PC-9 (cell line): Measurements from ENCODE around the gene ZNF19. TPM values are rescaled to one million over a fixed set of nuclear protein-coding genes. Genes with fewer than 3 reads are reported as not detected.

Experiments
- BruUV-seq: library from RNA; stranded (reverse); fragments of 400-500 nt; replicated peaks from 2 replicates; lab custom pipeline; 2021; lab: Mats Ljungman, UMichigan
- CTCF ChIA-PET: fragments of 300-600 bp; sonication (Branson Sonifier 250); formaldehyde crosslinking; loops from one replicate; lab custom pipeline; 2022; ENCODE audit warnings: antibody characterized with exemption; lab: Charles Lee
- POLR2A ChIA-PET: fragments of 300-600 bp; sonication (Branson Sonifier 250); formaldehyde crosslinking; loops from one replicate; lab custom pipeline; 2022; ENCODE audit warnings: antibody characterized with exemption; ENCODE audit not compliant: unreplicated experiment; lab: Charles Lee
- DNase-seq, 2 experiments: peaks; one replicate each; pipeline versions ENCODE4 v3.0.0 to v3.0.0-alpha.2; 2015 to 2022; ENCODE audit warnings: mixed read lengths in 1 of 2
- H2AFZ ChIP-seq: fragments of 200-600 bp; sonication (generic); 2 replicates; pipeline ENCODE4 v1.8.1; 2017; ENCODE audit warnings: antibody characterized with exemption
- H3F3A ChIP-seq: fragments of 200-600 bp; sonication (generic); 2 replicates; pipeline ENCODE4 v1.8.1; 2017; ENCODE audit warnings: antibody characterized with exemption, mild to moderate bottlenecking, low read depth; ENCODE audit not compliant: insufficient read depth
- H3K27ac ChIP-seq: fragments of 200-600 bp; sonication (generic); 2 replicates; pipeline ENCODE4 v1.6.1; 2016; ENCODE audit warnings: mixed run types
- H3K27me3 ChIP-seq: fragments of 200-600 bp; sonication (generic); 2 replicates; pipeline ENCODE4 v1.6.1; 2016; ENCODE audit warnings: low read depth, mixed run types; ENCODE audit not compliant: insufficient read depth
- H3K36me3 ChIP-seq: fragments of 200-600 bp; sonication (generic); 2 replicates; pipeline ENCODE4 v1.6.1; 2016; ENCODE audit warnings: low read depth, mixed run types
- H3K4me1 ChIP-seq: fragments of 200-600 bp; sonication (generic); replicated peaks from 2 replicates; pipeline ENCODE4 v1.6.1; 2016; ENCODE audit warnings: mixed run types; ENCODE audit not compliant: insufficient read depth
- H3K4me2 ChIP-seq: fragments of 200-600 bp; sonication (generic); 2 replicates; pipeline ENCODE4 v1.6.1; 2017; ENCODE audit warnings: mixed run types
- H3K4me3 ChIP-seq: fragments of 200-600 bp; sonication (generic); 2 replicates; pipeline ENCODE4 v1.6.1; 2016; ENCODE audit warnings: mixed run types
- H3K79me2 ChIP-seq: fragments of 200-600 bp; sonication (generic); 2 replicates; pipeline ENCODE4 v1.6.1; 2017; ENCODE audit warnings: low read depth, mixed run types
- H3K9me2 ChIP-seq: fragments of 200-600 bp; sonication (generic); 2 replicates; pipeline ENCODE4 v1.8.1; 2017; ENCODE audit warnings: mild to moderate bottlenecking; ENCODE audit not compliant: insufficient read depth
- H3K9me3 ChIP-seq: fragments of 200-600 bp; sonication (generic); 2 replicates; pipeline ENCODE4 v1.8.1; 2016; ENCODE audit warnings: low read depth; ENCODE audit not compliant: insufficient read depth
- H4K20me1 ChIP-seq: fragments of 200-600 bp; sonication (generic); 2 replicates; pipeline ENCODE4 v1.8.1; 2017; ENCODE audit not compliant: insufficient read depth
- CTCF ChIP-seq: fragments of 200-600 bp; sonication (generic); conservative IDR thresholded peaks from 2 replicates; pipeline ENCODE4 v1.6.1; 2017; ENCODE audit warnings: mixed run types, antibody characterized with exemption, mild to moderate bottlenecking, moderate library complexity
- EZH2 ChIP-seq: fragments of 200-600 bp; sonication (generic); IDR thresholded peaks from 2 replicates; pipeline ENCODE4 v1.8.0; 2017; ENCODE audit warnings: antibody characterized with exemption, low read depth
- intact Hi-C: fragments of 100-400 bp; cut with micrococcal nuclease; formaldehyde crosslinking; loops from one replicate; pipeline ENCODE4 v1.10.0; 2022; ENCODE audit not compliant: unreplicated experiment
- total RNA-seq: library from RNA; stranded (reverse); gene quantifications from 2 replicates; pipeline ENCODE4 v1.2.3, GENCODE V29; 2021

The ZNF19 gene
- total RNA-seq, 1 experiment from 2014 or later = 6.8 TPM

GRCh38 chr16:71532366-71532765 is 43.2 kb upstream of the ZNF19 start:
- Histone ChIP-seq H3K4me3 (no peak overlapping the region), H3K79me2 (0 out of 2 replicates have a peak, but pooled peaks cover 2% of the 10 kb centered on the region), H2AFZ (no peak overlapping the region), H3K4me2 (no peak overlapping the region), H3K36me3 (no peaks in the 10 kb centered on the region), H3K9me2 (no peaks in the 10 kb centered on the region), H3K27me3 (no peaks in the 10 kb centered on the region), H3K27ac (no peak overlapping the region), H3K9me3 (no peaks in the 10 kb centered on the region), H3K4me1 (peaks cover 21% of the 10 kb centered on the region), H4K20me1 (no peaks in the 10 kb centered on the region), H3F3A (peaks cover 15% of the 10 kb centered on the region; the same call in 1 of the 2 replicates)
- BruUV-seq = no TSS peak
- ChIA-PET CTCF (no interaction called here), POLR2A (no interaction called here)
- TF ChIP-seq EZH2 (no peak), CTCF (no peak)
- no peak for DNase-seq
- intact Hi-C loops = no loop called here

GRCh38 chr16:71528863-71529262 is 39.7 kb upstream of the ZNF19 start:
- Histone ChIP-seq H3K79me2 (0 out of 2 replicates have a peak, but pooled peaks cover 2% of the 10 kb centered on the region), H3K9me2 (no peaks in the 10 kb centered on the region), H3K27ac (no peak overlapping the region), H3K9me3 (no peaks in the 10 kb centered on the region), H3K4me1 (peaks cover 45% of the 10 kb centered on the region), H2AFZ (no peak overlapping the region), H3K27me3 (no peaks in the 10 kb centered on the region), H3K4me2 (peak overlapping the region; percentile 30; the same call in 1 of the 2 replicates), H3K36me3 (no peaks in the 10 kb centered on the region), H3F3A (peaks cover 37% of the 10 kb centered on the region), H4K20me1 (no peaks in the 10 kb centered on the region), H3K4me3 (no peak overlapping the region)
- no TSS peak for BruUV-seq
- DNase-seq = no peak
- intact Hi-C loops = no loop called here
- CTCF ChIA-PET = interaction anchor here (0.7 kb wide), 1 partner anchor 1033 kb away, joined by 16 read pairs; no protein-coding TSS in a partner anchor
- POLR2A ChIA-PET = no interaction called here
- TF ChIP-seq EZH2 (no peak), CTCF (no peak)

GRCh38 chr16:71528257-71528656 is 39.1 kb upstream of the ZNF19 start:
- no peaks in the 10 kb centered on the region for H3K27me3 ChIP-seq
- no TSS peak for BruUV-seq
- no peaks in the 10 kb centered on the region for H3K9me2 ChIP-seq
- no peak overlapping the region for H2AFZ ChIP-seq
- no peak overlapping the region for H3K27ac ChIP-seq
- ChIA-PET POLR2A (no interaction called here), CTCF (no interaction called here)
- no peak for DNase-seq
- no peaks in the 10 kb centered on the region for H3K9me3 ChIP-seq
- no peak overlapping the region for H3K4me3 ChIP-seq
- no peaks in the 10 kb centered on the region for H4K20me1 ChIP-seq
- 0 out of 2 replicates have a peak, but pooled peaks cover 2% of the 10 kb centered on the region for H3K79me2 ChIP-seq
- intact Hi-C loops = no loop called here
- H3F3A ChIP-seq = peaks cover 37% of the 10 kb centered on the region
- H3K4me1 ChIP-seq = peaks cover 45% of the 10 kb centered on the region
- no peak overlapping the region for H3K4me2 ChIP-seq
- TF ChIP-seq CTCF (no peak), EZH2 (no peak)
- H3K36me3 ChIP-seq = no peaks in the 10 kb centered on the region
